K562 (cell line): ENCODE measurements around the gene RASGEF1C. TPM values are rescaled to one million over a fixed set of nuclear protein-coding genes. Genes with fewer than 3 reads are reported as not detected.

ENCODE experiments used
- BCL6 ChIP-seq: fragments of 250-450 bp; sonication (Bioruptor Pico); IDR thresholded peaks from 2 replicates; pipeline ENCODE4 v1.4.0; 2020
- CTBP1 ChIP-seq: fragments of 450-650 bp; IDR thresholded peaks from 2 replicates; pipeline ENCODE4 v1.6.1; 2016; ENCODE audit warnings: borderline replicate concordance
- JUN ChIP-seq, 2 experiments: sonication (generic) in 1 of 2; formaldehyde crosslinking in 1 of 2; IDR thresholded peaks; 2 replicates each; pipeline versions ENCODE4 v1.6.1 to v1.8.0; 2012 to 2022; ENCODE audit warnings: borderline replicate concordance in 2 of 2, mild to moderate bottlenecking in 2 of 2, improper control_type of control experiment in 1 of 2, low read depth in 1 of 2, low read length in 1 of 2, missing genetic modification reagents in 1 of 2
- JUND ChIP-seq, 2 experiments: IDR thresholded peaks; 2 replicates in 1 of 2; 3 replicates in 1 of 2; pipeline ENCODE4 v1.6.1; 2011; ENCODE audit warnings: borderline replicate concordance in 2 of 2, low read depth in 2 of 2, low read length in 2 of 2, improper control_type of control experiment in 1 of 2, missing biosample characterization in 1 of 2, missing genetic modification characterization in 1 of 2, missing genetic modification reagents in 1 of 2
- LCOR ChIP-seq: sonication (generic); formaldehyde crosslinking; IDR thresholded peaks from 2 replicates; pipeline ENCODE4 v1.8.0; 2022; ENCODE audit warnings: mild to moderate bottlenecking, missing genetic modification reagents
- NFE2 ChIP-seq: IDR thresholded peaks from 2 replicates; pipeline ENCODE4 v1.6.1; 2014; ENCODE audit warnings: antibody characterized with exemption, low read depth
- NFIC ChIP-seq: fragments of 450-650 bp; IDR thresholded peaks from 2 replicates; pipeline ENCODE4 v1.6.1; 2017; ENCODE audit warnings: mild to moderate bottlenecking, inconsistent platforms
- NR2F6 ChIP-seq: fragments of 450-650 bp; formaldehyde crosslinking; IDR thresholded peaks from 2 replicates; pipeline ENCODE4 v1.4.0; 2020; ENCODE audit warnings: mild to moderate bottlenecking
- PCBP1 ChIP-seq: fragments of 200-400 bp; formaldehyde crosslinking; IDR thresholded peaks from 2 replicates; pipeline ENCODE4 v1.6.1; 2018; ENCODE audit warnings: mild to moderate bottlenecking, low read depth, low read length; ENCODE audit not compliant: poor library complexity, severe bottlenecking
- POLR2AphosphoS2 ChIP-seq: IDR thresholded peaks from 2 replicates; pipeline ENCODE4 v1.6.1; 2012; ENCODE audit warnings: low read length, improper control_type of control experiment
- PTTG1 ChIP-seq: fragments of 450-650 bp; IDR thresholded peaks from 2 replicates; pipeline ENCODE4 v1.6.1; 2016; ENCODE audit warnings: low read depth, mild to moderate bottlenecking, missing genetic modification characterization, missing compliant biosample characterization
- RBM25 ChIP-seq: fragments of 200-400 bp; formaldehyde crosslinking; IDR thresholded peaks from 2 replicates; pipeline ENCODE4 v1.6.1; 2018; ENCODE audit warnings: low read length, low read depth, moderate library complexity; ENCODE audit not compliant: severe bottlenecking
- SMAD2 ChIP-seq: fragments of 150-350 bp; IDR thresholded peaks from 2 replicates; pipeline ENCODE4 v1.6.1; 2014; ENCODE audit warnings: low read depth, mild to moderate bottlenecking, low read length
- ZFPM2 ChIP-seq: fragments of 250-450 bp; sonication (Bioruptor Pico); IDR thresholded peaks from 2 replicates; pipeline ENCODE4 v1.5.1; 2022; ENCODE audit warnings: mild to moderate bottlenecking
- ZNF146 ChIP-seq: IDR thresholded peaks from one replicate; pipeline ENCODE4 v1.6.1; 2018; ENCODE audit warnings: missing compliant biosample characterization; ENCODE audit not compliant: unreplicated experiment
- polyA plus RNA-seq, 8 experiments: library from polyadenylated mRNA; depleted of rRNA in 4 of 8; stranded (reverse) in 5 of 8; unstranded in 3 of 8; fragments of >200 nt; fragmentation: Nextera tagmentation in 2 of 8; fragmentation: Illumina TruSeq in 1 of 8; extraction: Ambion mirVana in 2 of 8; extraction: Trizol in 1 of 8; gene quantifications; 2 replicates each; pipeline versions ENCODE4 v1.2.1 to v1.2.3, GENCODE V29; 2011 to 2014; ENCODE audit warnings: inconsistent platforms in 1 of 8, missing spikeins in 1 of 8
- total RNA-seq, 7 experiments: library from RNA; depleted of rRNA in 6 of 7; stranded (reverse); fragments of >200 nt in 6 of 7; fragmentation: Illumina TruSeq in 2 of 7; extraction: Trizol in 2 of 7; gene quantifications; 2 replicates each; pipeline versions ENCODE4 v1.2.1 to v1.2.3, GENCODE V29; 2011 to 2021; ENCODE audit warnings: low replicate concordance in 1 of 7
- TF ChIP-seq, protein P1 (sequence below): fragments of 200-800 bp; sonication (Bioruptor generic); IDR thresholded peaks from 2 replicates; pipeline ENCODE4 v1.6.1; 2017; ENCODE audit warnings: missing genetic modification characterization, missing compliant biosample characterization
- TF ChIP-seq, protein P2 (sequence below): sonication (generic); formaldehyde crosslinking; IDR thresholded peaks from 2 replicates; pipeline ENCODE4 v1.5.0; 2020; ENCODE audit warnings: missing genetic modification reagents
- TF ChIP-seq, protein P3 (sequence below): fragments of 450-650 bp; formaldehyde crosslinking; IDR thresholded peaks from 2 replicates; pipeline ENCODE4 v1.4.0; 2022; ENCODE audit warnings: missing genetic modification characterization

Gene RASGEF1C
- total and polyA plus RNA-seq, 9 of the 15 experiments (the other 6 are each of a cell fraction or from before 2014, with no cell fraction given): 0.04 to 1.1 (median 0.21) TPM; not detected in 4

DNA sequence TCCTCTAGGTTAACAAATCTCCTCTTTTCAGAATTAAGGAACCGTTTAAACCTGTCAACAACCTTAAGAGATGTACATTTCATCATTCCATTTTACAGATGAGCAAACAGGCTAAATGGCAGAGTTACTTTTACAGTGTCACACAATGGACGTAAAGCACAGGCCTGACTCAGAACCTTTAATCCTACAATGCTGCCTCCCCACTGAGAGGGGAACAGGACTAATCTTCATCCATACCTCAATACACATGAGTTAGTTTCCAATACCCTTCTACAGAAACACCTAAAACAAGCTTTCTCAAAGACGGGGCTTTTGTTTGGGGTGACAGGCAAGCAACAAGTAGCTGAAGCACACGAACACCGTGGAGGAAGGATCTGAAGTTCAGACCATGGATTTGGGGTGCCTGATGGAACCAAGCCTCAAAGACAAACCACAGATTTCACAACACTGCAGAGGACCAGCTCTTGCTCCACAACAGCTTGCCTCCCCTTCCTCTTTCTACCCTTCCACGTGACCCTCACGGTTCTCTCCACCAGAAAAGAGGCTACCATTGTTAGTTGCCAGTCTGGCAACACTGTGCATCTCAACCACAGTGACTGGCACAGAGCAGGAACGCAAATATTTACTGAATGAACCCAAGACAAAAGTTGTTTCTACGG is 139.3 kb downstream of the RASGEF1C start (continued):
- TF ChIP-seq JUN (IDR thresholded peaks at IDR 0.05; ENCODE audit: borderline replicate concordance, low read depth, low read length) (no peak), JUN (CRISPR knock-in tag; IDR thresholded peaks at IDR 0.05; ENCODE audit: borderline replicate concordance) (no peak), PTTG1 (tag) (no peak), POLR2AphosphoS2 (no peak), CTBP1 (peak; percentile 27; the same call in 1 of the 2 replicates), NFE2 (no peak), SMAD2 (no peak), PCBP1 (no peak), ZNF146 (CRISPR knock-in tag) (no peak), JUND (IDR thresholded peaks at IDR 0.05; ENCODE audit: borderline replicate concordance, low read depth, low read length) (no peak), JUND (tag; IDR thresholded peaks at IDR 0.05; ENCODE audit: borderline replicate concordance, low read depth, low read length) (peak; percentile 12; the same call in 1 of the 3 replicates), ZFPM2 (CRISPR knock-in tag) (no peak), NFIC (no peak), LCOR (0 out of 2 replicates have a peak, but pooled peaks have one; percentile 59), RBM25 (peak; percentile 40), NR2F6 (no peak), BCL6 (CRISPR knock-in tag) (no peak)
- TF ChIP-seq, protein P1, sequence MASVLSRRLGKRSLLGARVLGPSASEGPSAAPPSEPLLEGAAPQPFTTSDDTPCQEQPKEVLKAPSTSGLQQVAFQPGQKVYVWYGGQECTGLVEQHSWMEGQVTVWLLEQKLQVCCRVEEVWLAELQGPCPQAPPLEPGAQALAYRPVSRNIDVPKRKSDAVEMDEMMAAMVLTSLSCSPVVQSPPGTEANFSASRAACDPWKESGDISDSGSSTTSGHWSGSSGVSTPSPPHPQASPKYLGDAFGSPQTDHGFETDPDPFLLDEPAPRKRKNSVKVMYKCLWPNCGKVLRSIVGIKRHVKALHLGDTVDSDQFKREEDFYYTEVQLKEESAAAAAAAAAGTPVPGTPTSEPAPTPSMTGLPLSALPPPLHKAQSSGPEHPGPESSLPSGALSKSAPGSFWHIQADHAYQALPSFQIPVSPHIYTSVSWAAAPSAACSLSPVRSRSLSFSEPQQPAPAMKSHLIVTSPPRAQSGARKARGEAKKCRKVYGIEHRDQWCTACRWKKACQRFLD: no peak
- TF ChIP-seq, protein P2, sequence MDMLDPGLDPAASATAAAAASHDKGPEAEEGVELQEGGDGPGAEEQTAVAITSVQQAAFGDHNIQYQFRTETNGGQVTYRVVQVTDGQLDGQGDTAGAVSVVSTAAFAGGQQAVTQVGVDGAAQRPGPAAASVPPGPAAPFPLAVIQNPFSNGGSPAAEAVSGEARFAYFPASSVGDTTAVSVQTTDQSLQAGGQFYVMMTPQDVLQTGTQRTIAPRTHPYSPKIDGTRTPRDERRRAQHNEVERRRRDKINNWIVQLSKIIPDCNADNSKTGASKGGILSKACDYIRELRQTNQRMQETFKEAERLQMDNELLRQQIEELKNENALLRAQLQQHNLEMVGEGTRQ: peak; percentile 6; the same call in 1 of the 2 replicates
- TF ChIP-seq, protein P3, sequence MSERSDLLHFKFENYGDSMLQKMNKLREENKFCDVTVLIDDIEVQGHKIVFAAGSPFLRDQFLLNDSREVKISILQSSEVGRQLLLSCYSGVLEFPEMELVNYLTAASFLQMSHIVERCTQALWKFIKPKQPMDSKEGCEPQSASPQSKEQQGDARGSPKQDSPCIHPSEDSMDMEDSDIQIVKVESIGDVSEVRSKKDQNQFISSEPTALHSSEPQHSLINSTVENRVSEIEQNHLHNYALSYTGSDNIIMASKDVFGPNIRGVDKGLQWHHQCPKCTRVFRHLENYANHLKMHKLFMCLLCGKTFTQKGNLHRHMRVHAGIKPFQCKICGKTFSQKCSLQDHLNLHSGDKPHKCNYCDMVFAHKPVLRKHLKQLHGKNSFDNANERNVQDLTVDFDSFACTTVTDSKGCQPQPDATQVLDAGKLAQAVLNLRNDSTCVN (CRISPR knock-in tag): no peak
